Kidney (tissue), 14 donors: ENCODE measurements around the gene CRTAC1. TPM values are rescaled to one million over a fixed set of nuclear protein-coding genes. Genes with fewer than 3 reads are reported as not detected.

ENCODE experiments used
- DNase-seq, 5 donors: peaks; one replicate each; pipeline ENCODE4 v3.0.0-alpha.2; 2013 to 2020
- FAIRE-seq: peaks from 2 replicates; lab custom pipeline; 2012; peaks lifted over from hg19 to GRCh38; lab: Jason Lieb, UNC
- H3K27ac ChIP-seq, 2 donors: one replicate each; pipeline ENCODE4 v1.7.0; 2013; ENCODE audit warnings: low read depth in 2 of 2, low read length in 2 of 2, inconsistent platforms in 1 of 2
- H3K27me3 ChIP-seq: one replicate; pipeline ENCODE4 v1.7.1; 2013; ENCODE audit warnings: low read length, inconsistent platforms; ENCODE audit not compliant: control insufficient read depth, insufficient read depth
- H3K36me3 ChIP-seq, 3 donors: one replicate each; pipeline versions ENCODE4 v1.7.0 to v1.7.1; 2013; ENCODE audit warnings: low read length in 3 of 3, control low read depth in 1 of 3, inconsistent platforms in 1 of 3; ENCODE audit not compliant: insufficient read depth in 3 of 3, control insufficient read depth in 2 of 3
- H3K4me1 ChIP-seq, 3 donors: one replicate each; pipeline versions ENCODE4 v1.7.0 to v1.7.1; 2013; ENCODE audit warnings: low read length in 3 of 3, inconsistent platforms in 1 of 3, low read depth in 1 of 3; ENCODE audit not compliant: control insufficient read depth in 2 of 3, insufficient read depth in 2 of 3
- H3K4me3 ChIP-seq, 3 donors: one replicate each; pipeline versions ENCODE4 v1.7.0 to v1.8.1; 2013; ENCODE audit warnings: low read length in 3 of 3, control low read depth in 1 of 3, inconsistent platforms in 1 of 3
- H3K9ac ChIP-seq, 3 donors: one replicate each; pipeline versions ENCODE4 v1.7.0 to v1.7.1; 2013; ENCODE audit warnings: low read length in 3 of 3, control low read depth in 1 of 3, inconsistent platforms in 1 of 3
- H3K9me3 ChIP-seq, 3 donors: one replicate each; pipeline versions ENCODE4 v1.7.0 to v1.7.1; 2013; ENCODE audit warnings: low read length in 3 of 3, control low read depth in 1 of 3, inconsistent platforms in 1 of 3; ENCODE audit not compliant: control insufficient read depth in 2 of 3, insufficient read depth in 1 of 3
- CTCF ChIP-seq: IDR thresholded peaks from 3 replicates; pipeline ENCODE4 v1.5.1; 2012; ENCODE audit warnings: mild to moderate bottlenecking, moderate library complexity, borderline replicate concordance; ENCODE audit not compliant: insufficient read depth; ENCODE audit errors: extremely low read depth
- intact Hi-C: fragments of 100-400 bp; cut with DNase I; formaldehyde crosslinking; loops from one replicate; pipeline ENCODE4 v1.11.1; 2022
- polyA plus RNA-seq: library from polyadenylated mRNA; stranded (reverse); fragments of 350-450 nt; fragmentation: Illumina TruSeq; extraction: RNeasy Lipid Tissue Mini Kit (QIAGEN cat#74804); gene quantifications from one replicate; pipeline ENCODE4 v1.2.3, GENCODE V29; 2014; ENCODE audit warnings: low read depth, low replicate concordance; ENCODE audit not compliant: insufficient read depth
- total RNA-seq: library from RNA; stranded (reverse); fragmentation: NEBNext Ultra II Directional; extraction: Animal tissue kit (Norgen Biotek cat#: 25700); gene quantifications from one replicate; pipeline ENCODE4 v1.2.1, GENCODE V29; 2021
- donor health status: control.
- donor health status: control.
- donor health status: control.
- donor health status: control.
- donor health status: control.
- donor health status: DM: yes; HTN: yes; CAD: no.
- donor health status: Normal renal cell carcinoma (clear cell type).

The CRTAC1 gene
- total and polyA plus RNA-seq, 2 donors from 2014 or later = 6.1 to 7.2 TPM

GRCh38 chr10:97851341-97852001, 178.9 kb downstream of the CRTAC1 start:
- no peak for DNase-seq
- no peaks in the 10 kb centered on the region for H3K4me1 ChIP-seq
- intact Hi-C loops = no loop called here
- no peak overlapping the region for H3K27ac ChIP-seq
- no peak overlapping the region for H3K9ac ChIP-seq
- no peaks in the 10 kb centered on the region for H3K36me3 ChIP-seq
- no peaks in the 10 kb centered on the region for H3K9me3 ChIP-seq
- no peak for TF ChIP-seq CTCF
- H3K27me3 ChIP-seq = peaks cover 3% of the 10 kb centered on the region
- FAIRE-seq = no peak
- no peak overlapping the region for H3K4me3 ChIP-seq

- TF ChIP-seq CTCF = no peak
- no peak overlapping the region for H3K4me3 ChIP-seq
- peak in 2 of 5 donors; percentile 13 to 22 for DNase-seq
- no peak overlapping the region for H3K9ac ChIP-seq
- H3K27ac ChIP-seq = no peak overlapping the region
- H3K9me3 ChIP-seq = no peaks in the 10 kb centered on the region
- no peak for FAIRE-seq
- peaks cover 3% of the 10 kb centered on the region for H3K27me3 ChIP-seq
- H3K36me3 ChIP-seq = no peaks in the 10 kb centered on the region
- intact Hi-C loops = no loop called here
- no peaks in the 10 kb centered on the region for H3K4me1 ChIP-seq
Measured at GRCh38 chr10:97850446-97850845, 180.0 kb downstream of the CRTAC1 start.

DNA sequence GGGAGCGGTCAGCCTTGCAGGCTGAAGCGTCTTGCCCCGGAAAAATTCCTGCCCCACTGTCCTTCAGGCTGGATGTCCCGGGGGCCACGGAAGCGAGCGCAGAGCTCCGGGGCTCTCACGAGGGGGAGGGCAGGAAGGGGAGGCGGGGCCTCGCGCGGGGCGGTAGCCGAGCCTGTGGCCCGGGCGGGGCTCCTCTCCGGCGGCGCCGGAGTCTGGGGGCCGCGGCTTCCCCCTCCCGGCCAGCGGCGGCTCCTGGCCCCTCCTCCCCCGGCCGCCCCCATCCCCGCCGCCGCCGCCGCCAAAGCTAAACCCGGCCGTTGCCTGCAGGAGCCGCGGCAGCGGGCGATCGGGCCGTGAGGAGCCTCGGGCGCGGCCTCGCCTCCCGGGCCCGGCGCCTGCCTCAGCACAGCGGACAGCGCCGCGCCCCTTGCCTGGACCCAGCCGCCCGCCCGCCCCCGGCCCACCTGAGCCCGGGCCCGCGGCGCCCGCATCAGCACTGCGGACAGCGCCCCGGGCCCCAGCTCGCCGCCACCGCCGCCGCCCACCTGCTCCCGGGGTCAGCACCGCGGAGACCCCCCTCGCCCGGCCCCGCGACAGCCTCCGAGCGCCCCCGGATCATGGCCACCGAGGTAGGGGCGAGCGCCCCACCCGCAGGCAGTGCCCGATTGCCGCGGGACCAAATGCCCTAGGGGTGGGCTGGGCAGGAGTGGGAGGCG, 180.6 kb downstream of the CRTAC1 start, which contains the start of gene GOLGA7B:
GOLGA7B (plus strand) TSS at position 157 of the 716 bp plus-strand sequence; CDS start at position 618, 461 bp downstream.
- DNase-seq = peak; percentile 75 to 92 (median 82)
- Histone ChIP-seq H3K9ac (no peak within 1 kb of the TSS), H3K27ac (no peak within 1 kb of the TSS), H3K36me3 (no peaks in the 10 kb centered on the region), H3K9me3 (no peaks in the 10 kb centered on the region), H3K4me3 (no peak within 1 kb of the TSS), H3K4me1 (no peaks in the 10 kb centered on the region), H3K27me3 (peaks cover 3% of the 10 kb centered on the region)
- no peak for FAIRE-seq
- intact Hi-C loops = no loop called here
- no peak for TF ChIP-seq CTCF
